HG02623 (cell line): ENCODE data around the gene ZSCAN4.

ENCODE experiments used
- ATAC-seq: cut with Tn5 transposase; IDR thresholded peaks from one replicate; pipeline ENCODE4 v1.9.1; 2021; ENCODE audit warnings: moderate library complexity; ENCODE audit not compliant: unreplicated experiment

Gene ZSCAN4

DNA sequence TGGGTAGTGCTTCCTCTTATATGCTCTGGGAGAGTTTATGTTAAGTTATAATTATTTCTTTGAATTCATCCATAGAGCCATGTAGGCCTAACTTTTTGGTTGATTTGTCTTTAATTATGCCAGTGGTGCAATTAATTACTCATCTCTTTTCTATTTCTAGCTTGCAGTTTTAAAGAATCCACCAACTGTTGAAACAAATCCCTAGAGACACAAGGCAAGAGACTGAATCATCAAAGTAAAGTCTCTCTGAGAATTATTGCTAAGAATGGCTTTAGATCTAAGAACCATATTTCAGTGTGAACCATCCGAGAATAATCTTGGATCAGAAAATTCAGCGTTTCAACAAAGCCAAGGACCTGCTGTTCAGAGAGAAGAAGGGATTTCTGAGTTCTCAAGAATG, 7.1 kb downstream of the ZSCAN4 start:
- ATAC-seq, result no peak

DNA sequence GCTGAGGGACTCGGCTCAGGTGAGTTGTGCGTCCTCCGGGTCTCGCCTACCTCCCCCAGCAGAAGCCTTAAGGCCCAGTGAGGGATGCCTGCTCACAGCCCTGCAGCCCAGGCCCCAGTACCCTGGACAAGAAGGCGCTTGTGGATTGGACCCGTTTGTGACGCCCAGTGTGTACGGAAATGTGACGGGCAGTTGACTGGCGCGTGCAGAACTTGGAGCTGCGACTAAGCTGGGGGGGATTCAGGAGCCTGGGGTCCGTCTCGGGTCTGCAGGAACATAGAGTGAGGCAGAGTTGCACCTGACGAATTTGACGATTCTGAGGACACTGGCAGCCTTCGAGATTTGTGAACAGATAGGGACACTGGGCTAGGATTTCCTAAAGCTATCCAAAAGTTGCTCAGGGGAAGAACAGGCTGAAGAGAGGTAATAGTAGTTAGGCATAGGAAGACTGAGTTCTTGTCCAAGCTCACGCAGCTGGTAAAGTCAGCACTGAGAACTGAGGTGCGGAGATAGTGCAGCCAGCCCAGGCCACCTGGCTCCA, 13.6 kb downstream of the ZSCAN4 start:
- ATAC-seq, result no peak

DNA sequence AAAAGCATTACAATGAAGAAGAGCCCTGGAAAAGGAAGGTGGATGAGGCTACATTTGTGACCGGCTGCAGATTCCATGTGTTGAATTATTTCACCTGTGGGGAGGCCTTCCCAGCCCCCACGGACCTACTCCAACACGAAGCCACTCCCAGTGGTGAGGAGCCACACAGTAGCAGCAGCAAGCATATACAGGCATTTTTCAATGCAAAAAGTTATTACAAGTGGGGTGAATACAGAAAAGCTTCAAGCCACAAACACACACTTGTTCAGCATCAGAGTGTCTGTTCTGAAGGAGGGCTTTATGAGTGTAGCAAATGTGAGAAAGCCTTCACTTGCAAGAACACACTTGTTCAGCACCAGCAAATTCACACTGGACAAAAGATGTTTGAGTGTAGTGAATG, 18.0 kb downstream of the ZSCAN4 start:
- ATAC-seq, result no peak

DNA sequence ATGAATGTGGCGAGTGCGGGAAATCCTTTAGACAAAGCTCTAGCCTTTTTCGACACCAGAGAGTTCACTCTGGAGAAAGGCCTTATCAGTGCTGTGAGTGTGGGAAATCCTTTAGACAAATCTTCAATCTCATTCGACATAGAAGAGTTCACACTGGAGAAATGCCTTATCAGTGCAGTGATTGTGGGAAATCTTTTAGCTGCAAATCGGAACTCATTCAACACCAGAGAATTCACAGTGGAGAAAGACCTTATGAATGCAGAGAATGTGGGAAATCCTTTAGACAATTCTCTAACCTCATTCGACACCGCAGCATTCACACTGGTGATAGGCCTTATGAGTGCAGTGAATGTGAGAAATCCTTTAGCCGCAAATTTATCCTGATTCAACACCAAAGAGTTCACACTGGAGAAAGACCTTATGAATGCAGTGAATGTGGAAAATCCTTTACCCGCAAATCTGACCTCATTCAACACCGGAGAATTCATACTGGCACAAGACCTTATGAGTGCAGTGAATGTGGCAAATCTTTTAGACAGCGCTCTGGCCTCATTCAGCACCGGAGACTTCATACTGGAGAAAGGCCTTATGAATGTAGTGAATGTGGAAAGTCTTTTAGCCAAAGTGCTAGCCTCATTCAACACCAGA, 18.8 kb downstream of the ZSCAN4 start:
- no peak for ATAC-seq

DNA sequence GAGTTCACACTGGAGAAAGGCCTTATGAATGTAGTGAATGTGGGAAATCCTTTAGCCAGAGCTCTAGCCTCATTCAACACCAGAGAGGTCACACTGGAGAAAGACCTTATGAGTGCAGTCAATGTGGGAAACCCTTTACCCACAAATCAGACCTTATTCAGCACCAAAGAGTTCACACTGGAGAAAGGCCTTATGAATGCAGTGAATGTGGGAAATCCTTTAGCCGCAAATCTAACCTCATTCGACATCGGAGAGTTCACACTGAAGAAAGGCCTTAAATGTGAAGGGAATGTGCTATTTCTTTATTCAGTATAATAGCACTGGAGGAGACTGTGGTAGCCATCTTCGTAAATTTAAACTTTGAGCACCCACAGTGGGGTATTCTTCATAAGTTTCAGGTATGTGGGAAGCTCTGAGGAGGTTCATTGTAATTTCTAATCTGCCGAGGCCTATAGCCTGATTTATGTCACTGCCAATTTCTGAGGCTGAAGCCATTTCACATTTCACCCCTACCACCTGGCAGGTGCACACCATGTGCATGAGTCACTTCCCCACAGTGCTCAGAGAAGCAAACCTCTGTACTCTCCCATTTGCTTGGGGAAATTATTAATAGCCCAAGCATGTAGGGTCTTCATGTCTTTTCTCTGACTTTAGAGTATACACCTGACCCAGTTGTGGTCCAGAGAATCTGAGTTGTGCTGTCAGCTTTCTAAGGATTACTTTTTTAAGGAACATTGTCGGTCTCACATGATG, 19.5 kb downstream of the ZSCAN4 start:
- ATAC-seq, result no peak

GRCh38 chr19:57689750-57690149, 21.0 kb downstream of the ZSCAN4 start:
- no peak for ATAC-seq

DNA sequence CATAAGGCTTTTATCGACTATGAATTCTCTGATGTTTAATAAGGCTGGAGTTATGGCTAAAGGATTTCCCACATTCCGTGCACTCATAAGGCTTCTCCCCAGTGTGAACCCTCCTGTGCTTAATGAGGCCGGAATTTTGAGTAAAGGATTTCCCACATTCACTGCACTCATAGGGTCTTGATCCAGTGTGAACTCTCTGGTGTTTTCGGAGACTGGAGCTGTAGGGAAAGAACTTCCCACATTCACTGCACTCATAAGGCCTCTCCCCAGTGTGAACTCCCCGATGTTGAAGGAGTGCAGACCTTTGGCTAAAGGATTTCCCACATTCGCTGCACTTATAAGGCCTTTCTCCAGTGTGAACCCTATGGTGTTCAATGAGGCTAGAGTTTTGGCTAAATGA, 32.9 kb downstream of the ZSCAN4 start:
- no peak for ATAC-seq

DNA sequence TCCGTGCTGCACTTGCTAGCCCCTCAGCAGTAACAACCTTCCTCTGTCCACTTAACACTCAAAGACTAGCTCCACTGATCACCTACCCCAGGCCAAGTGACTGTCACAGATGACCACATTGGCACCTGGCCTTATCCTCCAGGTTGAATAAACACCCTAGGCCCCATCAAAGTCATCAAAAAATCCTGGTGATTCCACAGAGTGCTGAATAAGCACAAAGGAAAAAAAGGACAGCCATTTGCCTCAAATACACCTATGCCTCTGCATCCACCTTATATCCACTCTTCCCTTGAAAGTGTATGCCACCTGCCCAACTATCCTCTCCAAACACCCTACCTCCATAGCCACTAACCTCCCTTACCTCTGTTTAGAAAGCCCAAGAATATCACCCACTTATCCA, 37.6 kb downstream of the ZSCAN4 start:
- ATAC-seq, result no peak

DNA sequence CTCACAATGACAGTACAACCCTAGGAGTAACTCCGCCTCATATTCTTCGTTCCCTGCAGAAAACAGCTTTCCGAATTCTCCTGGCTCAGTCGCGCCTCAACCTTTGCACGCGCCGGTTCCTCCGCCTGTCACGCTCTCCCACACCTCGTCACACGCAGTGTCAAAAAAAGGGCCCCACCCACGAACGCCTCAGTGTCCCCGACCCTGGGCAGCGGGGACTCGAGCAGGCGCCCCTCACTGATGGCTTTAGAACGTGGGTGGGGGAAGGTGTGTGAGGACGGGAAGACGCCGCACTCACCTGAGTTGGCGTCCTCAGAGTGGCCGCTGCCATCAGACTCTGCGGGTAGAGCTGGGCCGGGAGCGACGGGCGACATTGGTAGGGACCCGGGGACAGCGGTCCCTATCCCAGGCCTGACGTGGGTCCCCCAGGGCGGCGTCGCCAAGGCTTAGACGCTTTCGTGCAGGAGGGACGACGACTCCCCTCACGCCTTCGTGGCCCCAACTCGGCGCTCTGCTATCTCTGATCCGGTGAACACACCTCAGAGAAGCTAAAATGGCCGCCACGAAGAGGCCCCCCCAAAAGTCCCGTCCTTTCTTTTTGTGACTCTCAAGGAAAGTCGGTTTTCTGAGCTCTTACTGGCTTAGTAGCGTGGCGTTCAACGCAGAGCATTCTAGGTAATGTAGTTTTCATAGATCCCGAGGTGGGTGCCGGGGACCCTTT, 40.1 kb downstream of the ZSCAN4 start, which contains the start of gene ZNF154:
ZNF154 (minus strand) TSS at position 564 of the 721 bp plus-strand sequence; CDS start at position 331, 233 bp downstream.
- no peak for ATAC-seq

DNA sequence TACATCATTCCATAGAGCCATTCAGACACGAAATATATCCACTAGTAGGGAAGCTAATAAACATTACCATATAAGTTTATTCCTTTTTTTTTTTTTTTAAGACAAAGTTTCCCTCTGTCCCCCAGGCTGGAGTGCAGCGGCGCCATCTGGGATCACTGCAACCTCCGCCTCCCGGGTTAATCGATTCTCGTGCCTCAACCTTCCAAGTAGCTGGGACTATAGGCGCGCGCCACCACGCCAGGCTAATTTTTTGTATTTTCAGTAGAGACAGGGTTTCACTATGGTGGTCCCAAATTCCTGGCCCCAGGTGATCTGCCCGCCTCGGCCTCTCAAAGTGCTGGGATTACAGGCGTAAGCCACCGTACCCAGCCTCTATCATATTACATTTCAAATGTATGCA, 40.9 kb downstream of the ZSCAN4 start:
- no peak for ATAC-seq

DNA sequence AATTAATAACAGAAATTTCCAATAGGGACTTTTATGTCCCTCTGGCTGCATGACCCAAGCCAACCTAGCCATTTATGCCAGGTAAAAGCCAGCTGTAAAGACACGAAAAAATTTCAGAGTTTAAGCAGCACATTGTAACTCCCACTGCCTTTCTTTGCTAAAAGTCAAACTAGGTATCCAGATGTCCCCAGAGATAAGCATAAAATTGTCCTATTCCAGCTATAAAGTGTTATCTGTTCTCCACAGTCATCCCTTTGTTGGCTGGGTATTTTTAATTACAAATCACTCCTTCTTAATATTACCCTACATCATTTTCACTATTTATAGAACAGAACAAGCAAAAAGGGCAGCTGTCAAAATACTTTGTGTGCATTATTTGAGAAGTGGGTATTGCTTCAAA, 43.5 kb downstream of the ZSCAN4 start:
- no peak for ATAC-seq

GRCh38 chr19:57719424-57719823, 50.7 kb downstream of the ZSCAN4 start:
- ATAC-seq, result no peak

DNA sequence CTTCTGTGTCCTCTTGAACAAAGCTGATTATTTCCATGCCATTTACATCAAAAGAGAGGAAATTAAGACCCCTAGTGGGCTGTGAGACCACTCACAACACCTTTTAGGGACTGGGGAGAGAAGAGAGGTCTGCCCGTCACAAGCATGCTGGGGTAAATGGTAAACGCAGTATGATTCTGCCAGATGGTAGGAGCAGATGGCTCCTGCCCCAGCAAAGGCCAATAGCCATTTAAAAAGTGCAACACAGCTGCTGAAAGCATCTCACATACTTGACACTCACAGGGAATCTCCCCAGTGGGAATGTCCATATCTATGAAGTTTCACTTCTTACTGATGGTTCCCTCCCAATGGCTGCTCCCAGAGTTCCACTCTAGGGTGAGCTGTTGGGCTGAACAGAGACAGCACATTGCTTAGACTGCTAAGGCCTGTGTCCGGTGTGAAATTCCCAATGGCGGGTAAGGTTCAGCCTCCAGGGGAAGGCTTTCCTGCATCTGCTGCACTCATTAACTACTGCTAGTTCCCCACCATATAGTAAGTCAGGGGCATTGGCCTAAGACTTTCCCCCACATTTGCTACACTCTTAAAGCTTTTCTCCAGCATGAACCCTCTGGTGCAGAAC, 51.3 kb downstream of the ZSCAN4 start:
- no peak for ATAC-seq

DNA sequence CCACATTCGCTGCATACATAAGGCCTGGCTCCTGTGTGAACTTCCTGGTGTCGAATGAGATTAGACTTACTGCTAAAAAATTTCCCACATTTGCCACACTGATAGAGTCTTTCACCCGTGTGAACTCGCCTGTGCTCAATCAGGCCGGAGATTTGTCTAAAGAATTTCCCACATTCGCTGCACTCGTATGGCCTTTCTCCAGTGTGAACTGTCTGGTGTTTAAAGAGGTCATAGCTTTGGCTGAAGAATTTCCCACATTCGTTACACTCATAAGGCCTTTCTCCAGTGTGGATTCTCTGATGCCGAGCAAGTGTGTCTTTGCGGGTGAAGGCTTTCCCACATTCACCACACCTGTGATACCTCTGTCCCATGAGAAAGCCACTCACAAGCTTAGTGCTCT, 52.1 kb downstream of the ZSCAN4 start:
- ATAC-seq, result no peak
